Retinal pigment epithelial cell (primary cell): ENCODE results near the gene APBA2.

Source experiments
- DNase-seq: peaks from one replicate; pipeline ENCODE4 v3.0.0-alpha.2; 2010; ENCODE audit warnings: low read depth
- H3K4me3 ChIP-seq: 2 replicates; pipeline ENCODE4 v1.5.1; 2011; ENCODE audit warnings: mild to moderate bottlenecking, low read length, control low read depth, moderate library complexity
- CTCF ChIP-seq: conservative IDR thresholded peaks from 2 replicates; pipeline ENCODE4 v1.5.1; 2011; ENCODE audit warnings: low read depth, low read length, control low read depth, inconsistent platforms

The APBA2 gene

GRCh38 chr15:28996953-28997352, 111.2 kb downstream of the APBA2 start:
- no peak overlapping the region for H3K4me3 ChIP-seq
- no peak for TF ChIP-seq CTCF
- DNase-seq: no peak

GRCh38 chr15:28997791-28998190, 112.0 kb downstream of the APBA2 start:
- H3K4me3 ChIP-seq: no peak overlapping the region
- TF ChIP-seq CTCF: no peak
- no peak for DNase-seq

GRCh38 chr15:28998511-28998910, 112.7 kb downstream of the APBA2 start:
- no peak for DNase-seq
- no peak for TF ChIP-seq CTCF

GRCh38 chr15:29003191-29003839, 117.5 kb downstream of the APBA2 start:
- TF ChIP-seq CTCF: no peak
- DNase-seq: no peak
- H3K4me3 ChIP-seq: no peak overlapping the region

More at GRCh38 chr15:28998511-28998910, 112.7 kb downstream of the APBA2 start:
- H3K4me3 ChIP-seq: no peak overlapping the region

GRCh38 chr15:29003840-29004233, 118.1 kb downstream of the APBA2 start:
- H3K4me3 ChIP-seq: no peak overlapping the region
- no peak for TF ChIP-seq CTCF
- no peak for DNase-seq

- no peak overlapping the region for H3K4me3 ChIP-seq
- no peak for TF ChIP-seq CTCF
- no peak for DNase-seq
Measured at GRCh38 chr15:29005931-29006330, 120.2 kb downstream of the APBA2 start.

GRCh38 chr15:29008846-29009245, 123.1 kb downstream of the APBA2 start:
- H3K4me3 ChIP-seq: no peak overlapping the region
- no peak for DNase-seq
- TF ChIP-seq CTCF: no peak
